ENCODE measurements around the gene SEC14L3.

SEC14L3 gene

GRCh38 chr22:30444632-30445437 is 27.0 kb downstream of the SEC14L3 start:
- no peak for DNase-seq (ENCODE audit: low read depth)

- DNase-seq (ENCODE audit: low read depth), result no peak
Measured at GRCh38 chr22:30441088-30441487, 30.7 kb downstream of the SEC14L3 start.

GRCh38 chr22:30439836-30440235 is 32.0 kb downstream of the SEC14L3 start:
- DNase-seq (ENCODE audit: low read depth), result no peak

- DNase-seq (ENCODE audit: low read depth), result no peak
Measured at GRCh38 chr22:30439226-30439625, 32.6 kb downstream of the SEC14L3 start.

- DNase-seq (ENCODE audit: low read depth), result no peak
Measured at GRCh38 chr22:30438559-30438958, 33.3 kb downstream of the SEC14L3 start.

GRCh38 chr22:30436196-30436595 is 35.6 kb downstream of the SEC14L3 start:
- DNase-seq (ENCODE audit: low read depth), result no peak

GRCh38 chr22:30435674-30436126 is 36.1 kb downstream of the SEC14L3 start:
- DNase-seq (ENCODE audit: low read depth), result no peak

- DNase-seq (ENCODE audit: low read depth), result no peak
Measured at GRCh38 chr22:30434843-30435242, 37.0 kb downstream of the SEC14L3 start.

- no peak for DNase-seq (ENCODE audit: low read depth)
Measured at GRCh38 chr22:30433773-30434172, 38.0 kb downstream of the SEC14L3 start.

- no peak for DNase-seq (ENCODE audit: low read depth)
Measured at GRCh38 chr22:30433227-30433626, 38.6 kb downstream of the SEC14L3 start.

- DNase-seq (ENCODE audit: low read depth), result no peak
Measured at GRCh38 chr22:30432520-30432919, 39.3 kb downstream of the SEC14L3 start.

- no peak for DNase-seq (ENCODE audit: low read depth)
Measured at GRCh38 chr22:30432096-30432495, 39.7 kb downstream of the SEC14L3 start.

GRCh38 chr22:30430933-30431332 is 40.9 kb downstream of the SEC14L3 start:
- no peak for DNase-seq (ENCODE audit: low read depth)

GRCh38 chr22:30429887-30430286 is 41.9 kb downstream of the SEC14L3 start:
- no peak for DNase-seq (ENCODE audit: low read depth)

- DNase-seq (ENCODE audit: low read depth), result no peak
Measured at GRCh38 chr22:30427871-30428270, 43.9 kb downstream of the SEC14L3 start.

GRCh38 chr22:30426388-30427353 is 45.1 kb downstream of the SEC14L3 start:
- no peak for DNase-seq (ENCODE audit: low read depth)

- DNase-seq (ENCODE audit: low read depth), result no peak
Measured at GRCh38 chr22:30425616-30426387, 46.0 kb downstream of the SEC14L3 start, which contains the start of gene MTFP1. TSS of gene MTFP1 (plus strand) at chr22:30425768. CDS start at chr22:30425880, 112 bp downstream.

- no peak for DNase-seq (ENCODE audit: low read depth)
Measured at GRCh38 chr22:30425327-30425615, 46.5 kb downstream of the SEC14L3 start.

GRCh38 chr22:30424534-30425326 is 47.1 kb downstream of the SEC14L3 start:
- DNase-seq (ENCODE audit: low read depth), result no peak

- DNase-seq (ENCODE audit: low read depth), result peak; percentile 97
Measured at GRCh38 chr22:30423959-30424533, 47.8 kb downstream of the SEC14L3 start.
